ENCODE measurements around the gene PLCH1. TPM values are rescaled to one million over a fixed set of nuclear protein-coding genes. Genes with fewer than 3 reads are reported as not detected.

PLCH1 gene
- total RNA-seq, 1 donor from 2014 or later = 8.0 TPM

DNA sequence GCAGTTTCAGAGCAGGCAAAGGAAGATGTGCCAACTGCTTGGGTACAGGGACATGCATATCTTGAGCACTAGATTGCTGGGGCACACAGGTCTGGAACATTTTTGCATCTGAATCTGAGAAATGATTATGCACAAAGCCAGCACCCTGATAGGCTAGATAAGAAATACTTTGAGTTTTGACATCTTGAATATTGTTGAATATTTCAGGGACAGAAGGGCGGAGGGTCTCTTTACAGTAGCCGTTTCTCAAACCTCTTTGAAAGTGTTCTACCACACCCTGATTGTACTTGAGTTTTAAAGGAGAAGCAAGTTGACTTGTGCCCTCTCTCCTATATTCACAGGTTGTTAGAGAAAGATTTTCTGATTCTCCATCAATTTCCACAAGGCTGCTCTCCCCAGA lies 263.3 kb downstream of the PLCH1 start:
- DNase-seq (ENCODE audit: low spot score) = no peak

DNA sequence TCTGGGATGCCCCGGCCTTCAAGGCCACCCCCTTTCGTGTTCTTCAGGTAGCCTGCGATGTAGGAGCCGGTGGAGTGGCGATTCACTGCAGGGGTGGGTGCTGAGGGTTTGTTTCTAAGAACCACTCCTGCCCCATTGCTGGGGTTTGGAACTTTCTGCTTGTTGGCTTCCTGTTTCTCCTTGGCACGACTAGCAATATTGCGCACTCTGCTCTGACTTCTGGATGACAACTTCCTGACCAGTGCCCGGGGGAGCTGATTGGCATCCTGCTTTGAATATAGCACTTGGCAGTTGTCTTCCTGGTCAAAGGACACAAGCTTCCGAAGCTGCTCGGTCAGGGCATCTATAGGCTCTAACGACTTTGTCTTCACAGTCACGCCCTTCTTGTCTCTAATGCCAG lies 263.8 kb downstream of the PLCH1 start:
- no peak for DNase-seq (ENCODE audit: low spot score)

DNA sequence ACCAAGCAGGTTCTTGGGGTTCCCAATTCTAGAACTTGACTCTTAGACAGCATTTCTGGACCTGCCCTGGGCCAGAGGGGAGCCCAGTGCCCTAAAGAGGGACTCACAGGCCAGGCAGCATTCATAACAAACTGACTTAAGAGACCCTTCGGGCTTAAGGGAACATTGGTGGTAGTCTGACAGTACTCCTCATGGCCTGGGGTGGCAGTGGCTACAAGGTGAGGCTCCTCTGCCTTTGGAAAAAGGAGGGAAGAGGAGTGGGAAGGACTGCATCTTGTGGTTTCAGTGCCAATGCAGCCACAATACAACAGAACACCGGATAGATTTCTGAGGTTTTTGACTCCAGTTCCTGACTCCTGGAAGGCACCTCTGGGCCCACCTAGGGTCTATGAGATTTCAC lies 279.2 kb downstream of the PLCH1 start:
- DNase-seq (ENCODE audit: low spot score) = no peak

DNA sequence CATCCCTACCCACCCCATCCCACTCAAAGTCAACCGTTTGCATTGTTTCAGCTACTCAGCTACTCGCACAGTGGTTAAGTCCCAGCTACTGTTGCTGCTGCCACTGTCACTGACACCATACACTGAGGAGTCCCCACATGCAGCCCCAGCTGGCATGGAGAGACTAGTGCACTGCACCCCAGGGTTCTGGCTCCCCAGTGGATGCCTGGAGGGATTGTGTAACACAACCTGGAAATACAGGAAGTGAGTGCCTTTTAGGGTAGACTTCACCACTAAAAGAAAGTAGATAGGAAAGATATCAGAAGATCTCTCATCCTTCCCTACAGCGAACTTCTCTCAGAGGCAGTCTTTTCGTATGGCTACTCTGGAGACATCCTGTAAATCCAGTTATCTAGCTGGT lies 282.2 kb downstream of the PLCH1 start:
- no peak for DNase-seq (ENCODE audit: low spot score)

DNA sequence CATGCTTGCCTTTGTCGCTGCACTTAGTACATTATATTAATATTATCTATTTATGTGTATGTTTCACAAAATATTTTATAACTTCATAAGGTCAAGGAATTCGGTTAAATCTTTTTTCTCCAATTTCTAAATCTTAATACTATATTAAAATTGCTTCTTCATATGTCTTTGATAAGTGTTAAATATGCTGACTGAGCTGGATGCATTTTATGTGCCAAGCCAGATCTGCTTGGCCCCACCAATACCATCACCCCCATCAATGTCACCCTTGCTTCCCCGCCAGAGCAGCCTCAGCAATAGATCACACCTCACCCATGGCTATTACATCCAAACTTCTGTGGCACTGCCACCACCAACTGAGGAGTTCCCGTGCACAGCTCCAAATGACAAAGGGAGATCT lies 287.3 kb downstream of the PLCH1 start:
- no peak for DNase-seq (ENCODE audit: low spot score)

DNA sequence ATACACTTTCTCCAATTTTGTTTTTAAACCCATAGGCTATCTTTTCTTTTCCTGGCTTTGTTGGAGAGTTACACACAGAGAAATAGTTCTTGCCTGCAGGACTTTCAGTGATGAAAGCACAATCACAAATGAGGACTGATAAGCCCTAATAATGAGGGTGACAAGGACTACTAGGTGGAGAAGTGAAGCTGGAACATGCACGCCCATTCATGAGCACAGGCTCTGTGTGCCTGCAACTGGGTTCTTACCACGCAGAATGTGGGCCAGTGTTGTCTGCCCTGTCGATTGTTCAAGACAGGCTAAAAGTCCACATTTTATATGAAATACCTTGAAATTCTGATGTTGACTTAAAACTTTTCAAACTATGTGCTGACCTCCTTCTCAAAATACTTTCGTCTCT lies 289.1 kb downstream of the PLCH1 start:
- DNase-seq (ENCODE audit: low spot score) = no peak

DNA sequence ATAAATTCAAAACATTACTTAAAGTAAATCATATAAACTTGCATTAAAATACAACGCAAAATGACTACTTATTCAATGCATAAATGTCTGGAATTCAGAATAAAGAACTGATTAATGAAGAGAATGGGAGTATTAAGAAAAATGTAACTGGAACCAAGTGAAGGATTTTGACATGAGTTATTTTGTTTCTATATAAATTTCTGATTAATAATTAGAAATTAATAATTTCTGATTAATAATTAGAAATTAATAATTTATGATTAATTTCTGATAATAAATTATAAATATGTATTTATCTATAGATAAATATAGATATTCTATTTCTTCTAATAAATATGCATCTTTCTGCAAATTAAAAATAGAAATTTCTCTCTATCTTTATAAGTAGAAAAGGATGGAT lies 291.4 kb downstream of the PLCH1 start:
- DNase-seq (ENCODE audit: low spot score) = no peak

DNA sequence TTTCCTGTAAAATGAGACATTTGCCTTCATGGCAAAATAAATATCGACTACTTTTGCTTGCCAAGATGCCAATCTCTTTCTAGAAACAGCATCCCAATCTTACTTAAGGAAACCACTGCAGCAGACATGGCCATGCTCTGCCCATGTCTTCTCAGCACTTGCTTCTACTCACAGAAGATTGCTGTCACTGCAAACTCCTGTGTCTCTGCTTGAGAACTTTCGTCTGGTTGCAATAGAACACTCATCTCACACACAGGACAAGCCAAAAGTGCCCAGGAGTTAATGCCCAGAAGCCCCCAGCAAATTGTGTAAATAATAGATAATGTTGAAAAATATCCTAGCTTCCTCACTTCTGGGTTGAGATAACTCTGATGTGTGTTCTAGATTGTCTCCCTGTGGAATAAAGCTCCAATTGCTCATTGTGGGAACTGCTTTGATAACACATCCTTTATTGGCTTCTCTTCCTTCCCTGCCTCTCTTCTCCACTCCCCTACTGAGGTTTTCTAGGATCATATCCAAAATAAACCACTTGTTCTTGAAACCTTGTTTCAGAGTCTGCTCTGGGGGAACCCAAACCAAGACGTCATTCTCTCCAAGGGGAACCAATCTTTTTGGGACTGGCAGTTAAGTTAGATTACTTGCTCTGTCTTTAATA lies 295.1 kb downstream of the PLCH1 start:
- DNase-seq (ENCODE audit: low spot score) = no peak

- no peak for DNase-seq (ENCODE audit: low spot score)
These were observed 296.3 kb downstream of the PLCH1 start for GRCh38 chr3:155448531-155448930.

DNA sequence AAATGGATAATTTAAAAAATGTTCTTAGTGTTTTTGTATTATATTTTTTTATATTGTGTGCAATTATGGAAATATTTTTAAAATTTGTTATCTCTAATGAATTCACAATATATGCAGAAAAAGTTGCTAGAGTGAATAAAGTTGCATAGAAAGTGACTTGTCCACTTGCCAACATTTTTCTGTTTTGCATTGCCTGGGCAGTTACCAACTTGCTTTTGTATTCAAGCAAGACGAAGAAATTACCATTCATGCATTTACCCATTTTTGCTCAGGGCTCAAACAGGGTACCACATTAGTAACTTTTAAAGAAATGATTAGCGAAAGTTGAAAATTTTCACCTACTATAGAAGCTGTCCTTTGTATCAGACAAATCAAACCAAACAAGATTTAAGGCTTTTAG lies 298.5 kb downstream of the PLCH1 start:
- no peak for DNase-seq (ENCODE audit: low spot score)

- no peak for DNase-seq (ENCODE audit: low spot score)
These were observed 300.1 kb downstream of the PLCH1 start for GRCh38 chr3:155444771-155445170.

DNA sequence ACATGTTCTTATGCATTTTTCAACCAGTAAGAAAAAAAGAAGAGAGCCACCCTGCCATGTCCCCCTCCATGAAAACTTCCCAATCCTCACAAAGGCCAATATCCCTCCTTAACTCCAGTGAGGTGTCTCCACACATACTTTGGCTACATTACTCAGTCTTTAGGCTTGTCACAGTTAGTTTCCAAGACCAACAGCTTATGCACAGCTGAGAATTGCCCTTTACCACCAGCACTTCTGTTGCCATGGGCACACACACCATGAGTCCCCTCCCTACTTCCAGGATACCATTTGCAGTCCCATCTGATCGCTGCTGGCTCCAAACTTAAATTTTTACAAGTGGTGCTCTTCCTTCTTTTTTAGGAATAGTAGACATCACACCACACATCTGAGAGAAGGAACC lies 301.1 kb downstream of the PLCH1 start:
- no peak for DNase-seq (ENCODE audit: low spot score)

GRCh38 chr3:155442072-155442471 lies 302.8 kb downstream of the PLCH1 start:
- no peak for DNase-seq (ENCODE audit: low spot score)

DNA sequence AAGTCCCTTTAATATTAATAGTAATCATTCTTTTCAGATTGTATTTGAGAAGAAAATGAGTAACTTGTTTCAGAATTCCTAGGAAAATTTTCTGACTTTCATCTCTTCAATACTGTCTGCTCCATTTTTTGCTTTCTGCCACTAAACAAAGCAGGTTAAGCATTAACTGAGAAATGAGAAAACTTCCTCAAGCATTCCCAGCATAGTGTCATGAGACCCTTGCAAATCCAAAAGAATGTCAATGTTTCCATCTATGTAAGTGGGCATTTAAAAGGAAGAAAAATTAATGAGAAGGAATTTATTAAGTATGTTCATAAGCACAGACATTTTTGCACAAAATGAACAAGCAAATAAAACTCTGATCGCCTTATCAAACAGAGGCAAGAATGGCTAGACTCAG lies 303.4 kb downstream of the PLCH1 start:
- DNase-seq (ENCODE audit: low spot score) = no peak

- no peak for DNase-seq (ENCODE audit: low spot score)
These were observed 303.8 kb downstream of the PLCH1 start for GRCh38 chr3:155441026-155441425.

DNA sequence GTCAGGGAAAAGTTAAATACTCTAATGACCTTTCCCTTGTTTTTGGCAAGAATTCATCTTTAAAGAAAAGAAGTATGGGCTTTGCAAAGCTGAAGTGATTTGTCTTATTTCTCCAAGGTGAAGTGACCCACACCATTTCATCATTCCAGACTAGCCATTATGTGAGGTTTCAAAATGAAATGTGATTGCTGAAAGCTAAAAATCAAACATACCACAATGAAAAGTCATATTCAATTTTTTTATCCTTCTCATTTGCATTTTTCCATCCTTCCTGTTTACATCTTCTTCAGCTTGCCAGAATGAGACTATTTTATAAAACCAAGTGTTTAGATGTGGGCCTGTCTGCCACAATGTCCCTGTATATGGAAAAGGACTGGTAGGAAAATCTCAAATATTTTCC lies 309.1 kb downstream of the PLCH1 start:
- no peak for DNase-seq (ENCODE audit: low spot score)

DNA sequence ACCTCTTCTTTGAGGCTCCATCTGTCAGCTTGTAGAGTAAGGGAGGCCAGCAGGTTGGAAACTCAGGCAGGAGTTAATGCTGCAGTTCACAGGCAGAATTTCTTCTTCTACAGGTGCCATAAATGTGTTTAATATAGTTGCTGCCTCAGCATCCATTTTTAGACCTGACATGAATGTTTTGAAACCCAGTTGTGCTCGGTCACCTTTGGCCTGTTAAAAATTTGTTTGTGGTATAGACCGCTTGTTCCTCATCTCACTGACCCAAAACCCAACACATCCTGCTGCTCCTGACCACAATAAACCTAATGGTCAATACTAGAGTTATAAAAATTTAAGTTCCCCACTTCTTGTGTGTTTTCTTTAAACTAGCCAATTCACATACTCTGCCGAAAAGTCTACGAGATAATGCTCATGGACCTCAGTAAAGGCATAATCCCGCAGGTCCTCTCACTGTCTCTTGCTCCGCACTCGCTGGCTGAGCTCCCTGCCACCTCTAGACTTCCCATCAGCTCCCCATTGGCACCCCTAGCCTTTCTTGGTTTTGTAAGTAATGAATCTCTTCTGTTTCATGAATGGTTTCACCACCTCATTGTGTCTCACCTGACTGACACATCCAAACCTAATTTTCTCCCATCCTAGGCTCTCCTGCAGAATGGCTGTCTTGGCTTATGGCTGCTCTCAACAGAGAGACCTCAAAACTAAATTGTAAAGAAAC lies 312.9 kb downstream of the PLCH1 start:
- DNase-seq (ENCODE audit: low spot score) = no peak

DNA sequence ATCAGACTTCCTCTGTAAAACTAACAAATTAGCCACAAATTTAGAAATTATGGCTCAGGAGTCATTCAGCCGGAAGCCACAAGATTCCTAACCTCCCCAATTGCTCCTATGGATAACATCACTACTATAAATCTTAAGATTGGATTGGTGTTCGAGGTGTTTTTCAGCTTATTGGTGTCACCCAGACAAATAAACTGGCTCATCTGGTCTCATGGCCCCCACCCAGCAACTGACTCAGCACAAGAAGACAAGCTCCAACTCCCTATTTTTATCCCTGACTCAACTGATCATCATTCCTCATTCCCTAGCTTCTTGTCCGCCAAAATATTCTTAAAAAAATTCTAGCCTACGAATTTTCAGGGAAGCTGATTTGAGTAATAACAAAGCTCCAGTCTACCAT lies 316.3 kb downstream of the PLCH1 start:
- no peak for DNase-seq (ENCODE audit: low spot score)

- DNase-seq (ENCODE audit: low spot score) = no peak
These were observed 318.2 kb downstream of the PLCH1 start for GRCh38 chr3:155426524-155427230.

GRCh38 chr3:155425396-155425795 lies 319.5 kb downstream of the PLCH1 start:
- no peak for DNase-seq (ENCODE audit: low spot score)

DNA sequence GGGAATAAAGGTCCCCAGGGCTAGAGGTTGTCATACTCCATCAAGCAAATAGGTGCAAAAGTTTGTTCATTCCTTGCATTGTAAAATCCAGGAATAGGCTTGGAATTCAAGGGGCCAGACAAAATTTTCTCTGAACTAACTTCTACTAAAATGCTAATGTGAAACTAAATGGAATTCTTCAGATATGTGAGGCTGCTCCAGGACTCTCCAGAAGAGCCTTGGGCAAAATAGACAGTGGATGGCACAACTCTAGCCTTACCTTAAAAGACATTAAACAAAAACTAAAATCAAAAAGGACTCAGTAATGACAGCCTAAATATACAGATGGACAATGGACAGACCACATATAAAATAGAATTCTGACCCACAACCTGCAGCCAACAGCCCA lies 320.6 kb downstream of the PLCH1 start:
- DNase-seq (ENCODE audit: low spot score) = no peak

- no peak for DNase-seq (ENCODE audit: low spot score)
These were observed 321.1 kb downstream of the PLCH1 start for GRCh38 chr3:155423526-155424322.

All from mucosa of gallbladder (tissue), 1 donor.